RWPE2 (cell line): ENCODE results near the gene HMHB1.

Experiments
- ATAC-seq: fragments of 200-7000 bp; cut with Tn5 transposase; 3 replicates; pipeline ENCODE4 v1.9.1; 2021; ENCODE audit warnings: low read depth
- DNase-seq: peaks from one replicate; pipeline ENCODE4 v3.0.0-alpha.2; 2020; ENCODE audit warnings: low spot score
- H3K27ac ChIP-seq: fragments of 450-650 bp; 2 replicates; pipeline ENCODE4 v1.5.1; 2017; ENCODE audit warnings: mild to moderate bottlenecking; ENCODE audit not compliant: poor library complexity, severe bottlenecking
- H3K27me3 ChIP-seq: fragments of 250-450 bp; sonication (Bioruptor Pico); 2 replicates; pipeline ENCODE4 v1.5.1; 2021; ENCODE audit warnings: mild to moderate bottlenecking, moderate library complexity; ENCODE audit not compliant: insufficient read depth, poor library complexity, severe bottlenecking
- H3K36me3 ChIP-seq: fragments of 250-450 bp; sonication (Bioruptor Pico); 2 replicates; pipeline ENCODE4 v1.5.1; 2020; ENCODE audit warnings: low read depth, mild to moderate bottlenecking, moderate library complexity
- H3K4me1 ChIP-seq: fragments of 250-450 bp; sonication (Bioruptor Pico); 2 replicates; pipeline ENCODE4 v1.5.1; 2021; ENCODE audit warnings: mild to moderate bottlenecking, moderate library complexity; ENCODE audit not compliant: insufficient read depth, poor library complexity, severe bottlenecking
- H3K4me3 ChIP-seq: fragments of 250-450 bp; sonication (Bioruptor Pico); 2 replicates; pipeline ENCODE4 v1.5.1; 2021; ENCODE audit warnings: mild to moderate bottlenecking, moderate library complexity; ENCODE audit not compliant: severe bottlenecking
- H3K9me3 ChIP-seq: fragments of 250-450 bp; sonication (Bioruptor Pico); 2 replicates; pipeline ENCODE4 v1.5.1; 2021; ENCODE audit warnings: mild to moderate bottlenecking, moderate library complexity; ENCODE audit not compliant: severe bottlenecking
- CTCF ChIP-seq: fragments of 450-650 bp; IDR thresholded peaks from one replicate; pipeline ENCODE4 v1.5.1; 2017; ENCODE audit warnings: mild to moderate bottlenecking, moderate library complexity; ENCODE audit not compliant: poor library complexity, severe bottlenecking

Gene HMHB1

GRCh38 chr5:143796753-143797152 lies 15.2 kb upstream of the HMHB1 start:
- Histone ChIP-seq H3K36me3 (no peaks in the 10 kb centered on the region), H3K9me3 (no peaks in the 10 kb centered on the region), H3K4me1 (no peaks in the 10 kb centered on the region), H3K27me3 (no peaks in the 10 kb centered on the region), H3K27ac (no peak overlapping the region), H3K4me3 (no peak overlapping the region)
- no peak for TF ChIP-seq CTCF
- DNase-seq (no peak), ATAC-seq (no peak)

- DNase-seq (no peak), ATAC-seq (no peak)
- Histone ChIP-seq H3K4me3 (no peak overlapping the region), H3K9me3 (no peaks in the 10 kb centered on the region), H3K36me3 (no peaks in the 10 kb centered on the region), H3K27ac (no peak overlapping the region), H3K27me3 (no peaks in the 10 kb centered on the region), H3K4me1 (no peaks in the 10 kb centered on the region)
- TF ChIP-seq CTCF: no peak
Observed at GRCh38 chr5:143800715-143801114, 11.2 kb upstream of the HMHB1 start.

- H3K4me1 ChIP-seq: no peaks in the 10 kb centered on the region
- no peak for ATAC-seq
- H3K36me3 ChIP-seq: no peaks in the 10 kb centered on the region
- H3K27ac ChIP-seq: no peak overlapping the region
- H3K27me3 ChIP-seq: no peaks in the 10 kb centered on the region
- no peaks in the 10 kb centered on the region for H3K9me3 ChIP-seq
- DNase-seq: no peak
- no peak for TF ChIP-seq CTCF
- no peak overlapping the region for H3K4me3 ChIP-seq
Observed at GRCh38 chr5:143801252-143801939, 10.6 kb upstream of the HMHB1 start.

GRCh38 chr5:143805861-143806260 lies 6.1 kb upstream of the HMHB1 start:
- no peak for TF ChIP-seq CTCF
- no peak for ATAC-seq
- H3K4me3 ChIP-seq: no peak overlapping the region
- no peaks in the 10 kb centered on the region for H3K36me3 ChIP-seq
- no peaks in the 10 kb centered on the region for H3K4me1 ChIP-seq
- no peak for DNase-seq
- no peak overlapping the region for H3K27ac ChIP-seq
- no peaks in the 10 kb centered on the region for H3K9me3 ChIP-seq
- H3K27me3 ChIP-seq: no peaks in the 10 kb centered on the region

GRCh38 chr5:143806579-143806978 lies 5.4 kb upstream of the HMHB1 start:
- ATAC-seq (no peak), DNase-seq (no peak)
- no peaks in the 10 kb centered on the region for H3K4me1 ChIP-seq
- H3K36me3 ChIP-seq: no peaks in the 10 kb centered on the region
- no peak overlapping the region for H3K27ac ChIP-seq
- H3K27me3 ChIP-seq: no peaks in the 10 kb centered on the region
- no peak overlapping the region for H3K4me3 ChIP-seq
- TF ChIP-seq CTCF: no peak
- H3K9me3 ChIP-seq: no peaks in the 10 kb centered on the region
